HepG2 (cell line): Measurements from ENCODE around the gene BLMH. TPM values are rescaled to one million over a fixed set of nuclear protein-coding genes. Genes with fewer than 3 reads are reported as not detected.

Source experiments
- ATAC-seq: fragments of 200-7000 bp; cut with Tn5 transposase; 3 replicates; pipeline ENCODE4 v1.9.1; 2020; ENCODE audit warnings: mild to moderate bottlenecking, moderate library complexity
- BruUV-seq: library from RNA; stranded (reverse); fragments of 400-500 nt; replicated peaks from 2 replicates; lab custom pipeline; 2021; lab: Mats Ljungman, UMichigan
- CTCF ChIA-PET: fragments of 300-600 bp; formaldehyde crosslinking; extraction: SDS; loops from one replicate; lab custom pipeline; 2021; ENCODE audit warnings: low total read pairs, inconsistent platforms, low intra/inter-chr PET ratio; lab: Yijun Ruan, JAX
- POLR2A ChIA-PET: fragments of 350-600 bp; sonication (Branson Sonifier 250); formaldehyde crosslinking; loops from one replicate; lab custom pipeline; 2020; ENCODE audit warnings: antibody characterized with exemption, inconsistent platforms; lab: Yijun Ruan, JAX
- DNase-seq: peaks from one replicate; pipeline ENCODE4 v3.0.0-alpha.2; 2015; ENCODE audit warnings: low spot score
- FAIRE-seq: peaks from 3 replicates; lab custom pipeline; 2011; peaks lifted over from hg19 to GRCh38; lab: Jason Lieb, UNC
- H2AFZ ChIP-seq: one replicate; pipeline ENCODE4 v1.6.1; 2011; ENCODE audit warnings: low read length, inconsistent platforms
- H3K27ac ChIP-seq: fragments of 300-600 bp; 3 replicates; pipeline ENCODE4 v1.8.0; 2011; ENCODE audit warnings: mixed run types, mild to moderate bottlenecking, mixed read lengths, low read length, inconsistent platforms; ENCODE audit not compliant: insufficient read depth; ENCODE audit errors: extremely low read length
- H3K27me3 ChIP-seq, 2 experiments: fragments of 200-600 bp in 1 of 2; 2 replicates in 1 of 2; 3 replicates in 1 of 2; pipeline versions ENCODE4 v1.6.0 to v1.8.0; 2011; ENCODE audit warnings: low read length in 2 of 2, mild to moderate bottlenecking in 2 of 2, moderate library complexity in 2 of 2, inconsistent platforms in 1 of 2; ENCODE audit not compliant: insufficient read depth in 2 of 2, control insufficient read depth in 1 of 2
- H3K36me3 ChIP-seq, 2 experiments: fragments of 200-600 bp in 1 of 2; replicated peaks in 1 of 2; 2 replicates in 1 of 2; 3 replicates in 1 of 2; pipeline versions ENCODE4 v1.5.1 to v1.8.0; 2011; ENCODE audit warnings: low read length in 2 of 2, inconsistent platforms in 1 of 2; ENCODE audit not compliant: insufficient read depth in 2 of 2, control insufficient read depth in 1 of 2
- H3K4me1 ChIP-seq: 2 replicates; pipeline ENCODE4 v1.5.1; 2012; ENCODE audit warnings: low read length, inconsistent platforms; ENCODE audit not compliant: insufficient read depth
- H3K4me2 ChIP-seq: 2 replicates; pipeline ENCODE4 v1.6.0; 2011; ENCODE audit warnings: low read depth, low read length, inconsistent platforms
- H3K4me3 ChIP-seq, 3 experiments: fragments of 200-600 bp in 1 of 3; sonication (generic), shearing (Covaris generic) in 1 of 3; replicated peaks in 1 of 3; 2 replicates each; pipeline ENCODE4 v1.5.1; 2011 to 2016; ENCODE audit warnings: low read length in 3 of 3, inconsistent platforms in 2 of 3, low read depth in 2 of 3, mild to moderate bottlenecking in 2 of 3, control low read depth in 1 of 3, mixed read lengths in 1 of 3; ENCODE audit not compliant: insufficient read depth in 1 of 3
- H3K79me2 ChIP-seq: one replicate; pipeline ENCODE4 v1.6.1; 2011; ENCODE audit warnings: low read length, inconsistent platforms; ENCODE audit not compliant: insufficient read depth
- H3K9ac ChIP-seq: 2 replicates; pipeline ENCODE4 v1.6.0; 2011; ENCODE audit warnings: mild to moderate bottlenecking, low read depth, low read length, inconsistent platforms; ENCODE audit not compliant: insufficient read depth
- H3K9me3 ChIP-seq: 2 replicates; pipeline ENCODE4 v1.5.1; 2012; ENCODE audit warnings: mild to moderate bottlenecking, low read length
- H4K20me1 ChIP-seq: 2 replicates; pipeline ENCODE4 v1.6.0; 2011; ENCODE audit warnings: inconsistent platforms, mild to moderate bottlenecking, low read length, moderate library complexity; ENCODE audit not compliant: insufficient read depth
- AHR ChIP-seq: IDR thresholded peaks from 2 replicates; pipeline ENCODE4 v1.6.1; 2018; ENCODE audit warnings: missing genetic modification reagents, missing compliant biosample characterization
- ZNF17 ChIP-seq: sonication (generic); formaldehyde crosslinking; IDR thresholded peaks from 2 replicates; pipeline ENCODE4 v1.5.0; 2020; ENCODE audit warnings: mild to moderate bottlenecking, missing genetic modification reagents
- WGBS: methylation state at CpG from one replicate; pipeline ENCODE4 v1.1.6; 2017; ENCODE audit warnings: low lambda C conversion rate; 5-methylcytosine and 5-hydroxymethylcytosine counted together
- in situ Hi-C: cut with HindIII; loops from 2 replicates; pipeline ENCODE4 v1.10.0; 2017; ENCODE audit warnings: low pct_unique_long_range_greater_than_20kb; ENCODE audit not compliant: extremely low pct_ligation_motif_present
- intact Hi-C: fragments of 100-400 bp; cut with micrococcal nuclease; formaldehyde crosslinking; loops from one replicate; pipeline ENCODE4 v1.10.0; 2022; ENCODE audit not compliant: unreplicated experiment
- polyA plus RNA-seq, 8 experiments: library from polyadenylated mRNA; depleted of rRNA in 3 of 8; stranded (reverse) in 7 of 8; unstranded in 1 of 8; fragments of >200 nt; fragmentation: Illumina TruSeq in 4 of 8; extraction: Trizol in 4 of 8; gene quantifications; 2 replicates each; pipeline versions ENCODE4 v1.2.1 to v1.2.3, GENCODE V29; 2011 to 2016; ENCODE audit warnings: low read depth in 4 of 8, missing spikeins in 1 of 8, mixed read lengths in 1 of 8; ENCODE audit not compliant: insufficient read depth in 1 of 8
- total RNA-seq, 5 experiments: library from RNA; depleted of rRNA; stranded (reverse); fragments of >200 nt; fragmentation: Illumina TruSeq; extraction: Trizol; gene quantifications; 2 replicates each; pipeline ENCODE4 v1.2.3, GENCODE V29; 2016; ENCODE audit warnings: low read depth in 1 of 5
- TF ChIP-seq, protein P1 (sequence below): sonication (generic); formaldehyde crosslinking; IDR thresholded peaks from 2 replicates; pipeline ENCODE4 v1.8.0; 2022; ENCODE audit warnings: mild to moderate bottlenecking, missing genetic modification reagents; ENCODE audit not compliant: insufficient replicate concordance
- TF ChIP-seq, protein P2 (sequence below): sonication (generic); formaldehyde crosslinking; IDR thresholded peaks from 2 replicates; pipeline ENCODE4 v1.4.0; 2020; ENCODE audit warnings: missing genetic modification reagents

The BLMH gene
- total and polyA plus RNA-seq, 2 of the 13 experiments (the other 11 are each of a cell fraction or from before 2014, with no cell fraction given) = 12.1 to 41.0 TPM

DNA sequence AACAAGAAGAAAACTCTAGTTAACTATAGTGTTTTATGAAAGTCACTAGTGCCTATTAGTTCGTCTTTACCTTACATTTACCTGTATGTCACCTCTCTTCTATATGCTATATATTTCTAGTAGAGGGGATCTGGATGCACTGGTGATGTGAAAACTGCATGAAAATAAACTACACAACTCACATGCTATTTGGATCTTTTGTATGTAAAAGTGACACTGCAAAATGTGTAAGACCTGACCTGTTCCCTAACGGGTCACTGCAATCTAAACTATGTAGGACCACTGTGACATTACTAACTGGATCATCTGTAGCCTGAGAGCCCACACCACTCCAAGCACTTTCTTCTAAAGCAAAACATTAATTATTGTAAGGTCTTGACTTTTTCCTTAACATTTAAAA lies 1.7 kb downstream of the BLMH start:
- BruUV-seq = no TSS peak
- POLR2A ChIA-PET = no interaction called here
- no peak for DNase-seq
- no peak for FAIRE-seq
- Histone ChIP-seq H3K27me3 (no peaks in the 10 kb centered on the region; a peak in 2 of 5 replicates), H3K9me3 (no peaks in the 10 kb centered on the region), H3K27ac (no peak overlapping the region), H3K4me3 (peak overlapping the region in 2 of 3 experiments; percentile 77 to 79; a peak in 3 of 6 replicates), H3K4me2 (peak overlapping the region; percentile 83), H2AFZ (no peak overlapping the region), H3K4me1 (peaks cover 23% of the 10 kb centered on the region), H4K20me1 (no peaks in the 10 kb centered on the region), H3K9ac (peak overlapping the region; percentile 74), H3K79me2 (peaks cover 17% of the 10 kb centered on the region), H3K36me3 (peaks cover 2 to 29% of the 10 kb centered on the region in 2 experiments)
- in situ Hi-C loops = loop anchor here (5.0 kb wide), 1 partner anchor 47 kb away; no protein-coding TSS in a partner anchor
- WGBS = 72% methylated on average over 2 of the region's 2 CpGs
- intact Hi-C loops = no loop called here
- CTCF ChIA-PET = no interaction called here
- no peak for ATAC-seq
- TF ChIP-seq ZNF17 (CRISPR knock-in tag) (no peak), AHR (CRISPR knock-in tag) (no peak)
- TF ChIP-seq, protein P1, sequence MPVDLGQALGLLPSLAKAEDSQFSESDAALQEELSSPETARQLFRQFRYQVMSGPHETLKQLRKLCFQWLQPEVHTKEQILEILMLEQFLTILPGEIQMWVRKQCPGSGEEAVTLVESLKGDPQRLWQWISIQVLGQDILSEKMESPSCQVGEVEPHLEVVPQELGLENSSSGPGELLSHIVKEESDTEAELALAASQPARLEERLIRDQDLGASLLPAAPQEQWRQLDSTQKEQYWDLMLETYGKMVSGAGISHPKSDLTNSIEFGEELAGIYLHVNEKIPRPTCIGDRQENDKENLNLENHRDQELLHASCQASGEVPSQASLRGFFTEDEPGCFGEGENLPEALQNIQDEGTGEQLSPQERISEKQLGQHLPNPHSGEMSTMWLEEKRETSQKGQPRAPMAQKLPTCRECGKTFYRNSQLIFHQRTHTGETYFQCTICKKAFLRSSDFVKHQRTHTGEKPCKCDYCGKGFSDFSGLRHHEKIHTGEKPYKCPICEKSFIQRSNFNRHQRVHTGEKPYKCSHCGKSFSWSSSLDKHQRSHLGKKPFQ (CRISPR knock-in tag) = no peak
- TF ChIP-seq, protein P2, sequence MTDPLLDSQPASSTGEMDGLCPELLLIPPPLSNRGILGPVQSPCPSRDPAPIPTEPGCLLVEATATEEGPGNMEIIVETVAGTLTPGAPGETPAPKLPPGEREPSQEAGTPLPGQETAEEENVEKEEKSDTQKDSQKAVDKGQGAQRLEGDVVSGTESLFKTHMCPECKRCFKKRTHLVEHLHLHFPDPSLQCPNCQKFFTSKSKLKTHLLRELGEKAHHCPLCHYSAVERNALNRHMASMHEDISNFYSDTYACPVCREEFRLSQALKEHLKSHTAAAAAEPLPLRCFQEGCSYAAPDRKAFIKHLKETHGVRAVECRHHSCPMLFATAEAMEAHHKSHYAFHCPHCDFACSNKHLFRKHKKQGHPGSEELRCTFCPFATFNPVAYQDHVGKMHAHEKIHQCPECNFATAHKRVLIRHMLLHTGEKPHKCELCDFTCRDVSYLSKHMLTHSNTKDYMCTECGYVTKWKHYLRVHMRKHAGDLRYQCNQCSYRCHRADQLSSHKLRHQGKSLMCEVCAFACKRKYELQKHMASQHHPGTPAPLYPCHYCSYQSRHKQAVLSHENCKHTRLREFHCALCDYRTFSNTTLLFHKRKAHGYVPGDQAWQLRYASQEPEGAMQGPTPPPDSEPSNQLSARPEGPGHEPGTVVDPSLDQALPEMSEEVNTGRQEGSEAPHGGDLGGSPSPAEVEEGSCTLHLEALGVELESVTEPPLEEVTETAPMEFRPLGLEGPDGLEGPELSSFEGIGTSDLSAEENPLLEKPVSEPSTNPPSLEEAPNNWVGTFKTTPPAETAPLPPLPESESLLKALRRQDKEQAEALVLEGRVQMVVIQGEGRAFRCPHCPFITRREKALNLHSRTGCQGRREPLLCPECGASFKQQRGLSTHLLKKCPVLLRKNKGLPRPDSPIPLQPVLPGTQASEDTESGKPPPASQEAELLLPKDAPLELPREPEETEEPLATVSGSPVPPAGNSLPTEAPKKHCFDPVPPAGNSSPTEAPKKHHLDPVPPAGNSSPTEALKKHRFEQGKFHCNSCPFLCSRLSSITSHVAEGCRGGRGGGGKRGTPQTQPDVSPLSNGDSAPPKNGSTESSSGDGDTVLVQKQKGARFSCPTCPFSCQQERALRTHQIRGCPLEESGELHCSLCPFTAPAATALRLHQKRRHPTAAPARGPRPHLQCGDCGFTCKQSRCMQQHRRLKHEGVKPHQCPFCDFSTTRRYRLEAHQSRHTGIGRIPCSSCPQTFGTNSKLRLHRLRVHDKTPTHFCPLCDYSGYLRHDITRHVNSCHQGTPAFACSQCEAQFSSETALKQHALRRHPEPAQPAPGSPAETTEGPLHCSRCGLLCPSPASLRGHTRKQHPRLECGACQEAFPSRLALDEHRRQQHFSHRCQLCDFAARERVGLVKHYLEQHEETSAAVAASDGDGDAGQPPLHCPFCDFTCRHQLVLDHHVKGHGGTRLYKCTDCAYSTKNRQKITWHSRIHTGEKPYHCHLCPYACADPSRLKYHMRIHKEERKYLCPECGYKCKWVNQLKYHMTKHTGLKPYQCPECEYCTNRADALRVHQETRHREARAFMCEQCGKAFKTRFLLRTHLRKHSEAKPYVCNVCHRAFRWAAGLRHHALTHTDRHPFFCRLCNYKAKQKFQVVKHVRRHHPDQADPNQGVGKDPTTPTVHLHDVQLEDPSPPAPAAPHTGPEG (CRISPR knock-in tag) = no peak
